Right lung (tissue), 5 donors: ENCODE results near the gene NT5M. TPM values are rescaled to one million over a fixed set of nuclear protein-coding genes. Genes with fewer than 3 reads are reported as not detected.
A peak's percentile ranks its signal among the peaks of the same experiment; 100 is the strongest.

ENCODE experiments used
- DNase-seq, 2 donors: peaks; one replicate each; pipeline ENCODE4 v3.0.0-alpha.2; 2013
- polyA plus RNA-seq, 5 donors: library from polyadenylated mRNA; unstranded; fragments of 120-200 nt; gene quantifications; one replicate each; pipeline versions ENCODE4 v1.2.1 to v1.2.3, GENCODE V29; 2013; ENCODE audit warnings: inconsistent platforms in 1 of 5, low replicate concordance in 1 of 5; ENCODE audit not compliant: insufficient read length in 5 of 5, insufficient read depth in 1 of 5

Gene NT5M
- polyA plus RNA-seq, 5 donors: 2.7 to 6.5 (median 3.7) TPM

DNA sequence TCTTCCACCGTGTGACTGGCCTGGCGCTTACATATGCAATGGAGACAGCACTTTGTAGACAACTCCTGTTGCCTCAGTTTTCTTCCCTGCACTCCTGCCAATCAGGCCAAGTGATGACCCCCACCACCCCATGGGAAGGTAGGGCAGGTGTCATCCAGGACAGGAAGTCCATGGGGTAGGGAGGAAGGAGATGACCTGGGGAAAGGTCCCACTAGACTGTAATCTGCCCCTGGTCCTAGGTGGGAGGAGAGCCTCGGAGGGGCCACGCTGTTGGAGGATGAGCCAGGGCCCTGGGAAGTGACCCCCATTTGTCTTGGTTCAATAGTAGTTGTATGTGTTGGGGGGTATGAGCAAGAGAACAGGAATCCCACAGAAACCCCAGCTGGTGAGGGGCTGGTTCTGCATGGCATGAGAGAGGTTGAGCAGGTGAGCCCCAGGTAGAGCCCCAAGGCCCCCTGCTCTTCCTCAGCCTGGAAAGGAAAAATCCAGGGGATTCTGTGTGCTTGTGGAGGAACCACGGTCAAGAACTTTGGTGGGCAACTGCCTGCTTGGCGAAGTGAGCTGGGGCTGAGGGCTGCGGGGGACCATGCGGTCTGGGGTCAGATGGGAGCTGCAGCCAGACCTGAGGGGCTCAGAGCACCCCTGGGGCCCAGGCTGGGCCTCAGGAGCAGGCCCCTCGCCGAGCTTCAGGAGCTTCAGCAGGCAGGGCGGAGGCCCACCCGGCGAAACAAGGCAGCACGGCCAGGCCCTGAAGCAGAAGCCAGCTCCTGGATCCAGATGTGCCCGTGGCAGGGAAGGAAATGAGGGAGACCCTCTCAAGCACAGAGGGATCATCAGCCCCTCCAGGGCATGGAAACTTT is 50.7 kb downstream of the NT5M start:
- no peak for DNase-seq

DNA sequence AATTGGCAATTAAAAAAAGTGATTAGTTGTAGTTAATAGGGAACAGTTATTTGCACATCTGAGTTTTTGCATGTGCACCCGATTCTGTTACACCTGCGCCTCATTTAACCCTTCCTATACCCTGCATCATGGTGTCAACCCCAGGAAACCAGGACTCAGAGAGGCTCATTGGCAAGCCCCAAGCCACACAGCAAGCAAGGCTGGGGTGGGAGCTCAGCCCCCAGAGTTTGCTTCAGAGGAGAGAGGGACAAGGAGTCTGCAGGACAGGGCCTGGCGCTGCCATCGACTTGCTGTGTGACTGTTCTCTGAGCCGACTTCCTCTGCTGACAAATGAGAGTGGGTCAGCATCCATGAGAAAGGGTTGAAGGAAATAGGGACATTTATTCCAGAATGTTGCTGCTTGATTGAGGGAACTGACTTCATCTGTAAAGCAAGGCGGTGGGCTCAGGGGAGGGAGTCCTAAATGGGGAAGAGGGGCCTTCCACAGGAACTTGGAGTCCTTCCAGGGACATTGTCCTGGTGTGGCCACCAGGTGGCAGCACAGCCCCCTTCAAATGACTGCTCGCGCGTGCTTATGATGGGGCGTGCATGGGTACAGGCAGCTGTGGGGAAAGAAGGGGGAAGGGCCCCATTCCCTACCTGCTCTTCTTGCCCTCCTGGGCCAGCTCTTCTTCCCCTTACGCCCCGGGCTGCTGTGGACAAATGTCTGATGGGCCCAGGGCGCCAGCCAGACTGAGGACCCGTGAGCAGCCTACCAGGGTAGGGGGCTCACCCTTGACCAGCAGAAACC is 51.6 kb downstream of the NT5M start:
- peak; percentile 60 to 75 for DNase-seq

DNA sequence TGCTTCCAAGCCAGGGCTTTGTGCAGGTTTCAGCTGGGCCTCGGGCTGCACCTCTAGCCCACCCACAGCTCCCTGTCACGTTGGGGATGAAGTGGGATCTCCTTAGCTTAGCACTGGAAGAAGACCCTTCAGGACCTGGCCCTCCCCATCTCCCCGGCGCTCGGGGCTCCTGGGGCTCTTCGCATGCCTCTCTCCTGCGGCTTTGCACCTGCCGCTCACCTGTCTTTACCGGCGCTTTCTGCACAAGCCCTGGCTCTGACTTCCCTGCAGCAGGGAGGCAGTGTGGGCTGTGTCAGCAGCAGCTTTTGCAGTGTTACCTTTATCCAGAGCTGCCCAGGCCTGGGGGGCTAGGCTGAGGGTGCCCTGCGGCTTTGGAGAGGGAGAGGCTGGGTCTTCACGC is 52.3 kb downstream of the NT5M start:
- no peak for DNase-seq

DNA sequence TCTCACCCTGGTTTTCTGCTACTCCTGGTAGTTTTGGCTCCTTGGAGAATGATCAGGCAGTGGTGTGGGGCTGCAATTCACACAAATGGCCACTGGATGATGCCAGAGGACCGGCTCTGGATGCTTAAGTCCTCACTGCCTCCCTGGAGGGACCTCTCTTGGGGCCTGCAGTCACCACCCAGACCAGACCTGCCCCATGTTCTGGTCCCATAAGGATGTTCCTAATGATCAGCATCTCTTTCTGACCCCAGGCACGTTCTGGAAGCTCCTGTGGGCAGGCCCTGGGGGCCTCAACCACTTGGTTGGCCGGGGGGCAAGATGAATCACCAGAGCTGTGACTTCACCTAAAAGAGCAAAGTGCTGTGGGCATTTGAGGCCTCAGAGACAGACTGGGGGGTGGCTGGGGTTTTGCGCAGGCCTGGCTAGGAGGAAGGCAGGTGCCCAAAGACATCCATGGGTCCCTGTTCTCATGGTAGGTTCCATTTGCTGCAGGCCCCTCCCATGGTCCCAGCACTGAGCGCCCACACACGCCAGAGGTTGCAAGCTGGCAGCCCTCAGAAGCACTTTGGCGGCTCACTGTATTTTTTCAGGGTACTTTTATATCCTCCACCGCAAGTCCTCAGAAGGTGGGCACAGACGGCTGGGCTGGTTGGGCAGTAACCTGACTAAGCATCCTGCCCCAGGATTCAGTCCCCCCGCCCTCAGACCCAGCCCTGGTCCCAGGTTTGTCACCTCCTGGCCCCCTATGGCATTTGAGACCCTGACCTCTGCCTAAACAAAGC is 53.2 kb downstream of the NT5M start:
- DNase-seq: peak; percentile 76 to 86

GRCh38 chr17:17356931-17357270 is 53.7 kb downstream of the NT5M start:
- DNase-seq: no peak

GRCh38 chr17:17358060-17358751 is 55.0 kb downstream of the NT5M start:
- DNase-seq: no peak

GRCh38 chr17:17358866-17359265 is 55.7 kb downstream of the NT5M start:
- DNase-seq: no peak

DNA sequence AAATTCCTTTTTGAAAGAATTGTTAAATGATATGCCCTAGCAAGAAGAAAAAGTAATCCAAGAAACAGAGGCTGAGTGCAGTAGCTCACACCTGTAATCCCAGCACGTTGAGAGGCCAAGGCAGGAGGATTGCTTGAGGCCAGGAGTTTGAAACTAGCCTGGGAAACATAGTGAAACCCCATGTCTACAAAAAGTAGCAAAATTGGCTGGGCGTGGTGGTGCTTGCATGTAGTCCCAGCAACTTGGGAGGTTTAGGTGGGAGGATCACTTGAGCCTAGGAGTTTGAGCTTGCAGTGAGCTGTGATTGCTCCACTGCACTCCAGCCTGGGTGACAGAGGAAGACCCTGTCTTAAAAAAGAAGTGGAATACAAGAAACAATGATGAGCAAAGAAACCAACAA is 56.1 kb downstream of the NT5M start:
- no peak for DNase-seq

GRCh38 chr17:17360087-17360730 is 57.0 kb downstream of the NT5M start:
- no peak for DNase-seq

DNA sequence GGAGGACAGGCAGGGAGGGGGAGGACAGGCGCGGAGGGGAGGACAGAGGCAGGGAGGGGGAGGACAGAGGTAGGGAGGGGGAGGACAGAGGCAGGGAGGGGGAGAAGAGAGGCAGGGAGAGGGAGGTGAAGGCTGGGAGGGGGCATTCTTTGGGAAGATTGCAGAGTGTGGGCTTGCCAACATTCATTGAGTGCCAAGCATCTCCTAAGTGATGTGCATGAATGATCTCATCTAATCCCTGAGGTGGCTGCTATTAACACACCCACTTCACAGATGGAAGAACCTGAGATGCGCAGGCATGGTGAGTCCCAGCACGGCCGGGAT is 58.3 kb downstream of the NT5M start:
- no peak for DNase-seq

- no peak for DNase-seq
These were observed 58.8 kb downstream of the NT5M start for GRCh38 chr17:17361867-17362539.

- no peak for DNase-seq
These were observed 59.4 kb downstream of the NT5M start for GRCh38 chr17:17362540-17362930.

DNA sequence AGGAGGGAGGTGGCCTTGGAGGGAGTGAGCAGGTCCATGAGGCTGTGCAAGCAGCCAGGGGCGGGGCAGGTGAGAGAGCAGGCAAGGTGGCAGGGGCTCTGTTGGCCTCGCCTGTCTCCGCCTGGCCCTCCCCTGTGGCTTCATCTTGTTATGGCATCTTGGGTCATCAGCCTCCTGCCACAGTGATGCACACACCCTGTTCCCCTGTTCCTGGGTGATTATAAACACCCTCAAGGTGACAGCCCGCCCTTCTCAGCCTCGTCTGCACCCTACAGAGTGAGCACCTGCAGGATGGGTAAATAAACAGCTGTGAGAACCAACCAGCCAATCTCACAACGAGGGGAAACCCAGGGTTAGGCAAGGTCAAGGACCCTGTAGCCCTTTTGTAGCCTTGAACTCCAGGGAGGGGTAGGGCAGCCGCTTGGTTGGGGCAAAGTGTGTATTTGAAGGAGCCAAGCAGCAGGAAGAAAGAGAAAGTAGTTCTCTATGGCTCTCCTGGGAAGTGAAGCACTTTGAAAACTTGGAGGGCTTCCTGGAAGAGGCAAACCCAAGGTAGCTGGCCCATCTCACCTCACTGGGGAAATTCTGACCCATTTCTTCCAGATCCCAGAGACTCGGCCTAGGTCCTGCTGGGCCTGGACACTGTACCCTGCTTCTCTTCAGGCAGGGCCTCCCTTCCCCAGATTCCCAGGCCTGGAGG is 60.6 kb downstream of the NT5M start:
- DNase-seq: no peak

DNA sequence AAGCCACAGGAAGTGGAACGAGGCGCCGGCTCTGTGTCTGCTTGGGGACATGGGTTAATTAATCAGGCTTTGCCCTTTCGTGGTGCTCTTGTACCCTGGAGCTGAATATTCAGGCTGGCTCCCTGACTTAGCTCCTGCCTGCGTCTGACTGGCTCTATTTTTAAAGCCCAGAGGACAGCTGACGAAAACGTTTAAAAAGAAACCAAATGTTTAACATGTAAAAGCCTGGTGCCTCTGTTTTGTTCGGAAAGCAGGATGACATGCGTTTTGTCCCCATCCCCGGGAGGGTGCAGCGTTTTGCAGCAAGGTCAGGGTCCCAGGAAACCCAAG is 61.1 kb downstream of the NT5M start:
- no peak for DNase-seq

DNA sequence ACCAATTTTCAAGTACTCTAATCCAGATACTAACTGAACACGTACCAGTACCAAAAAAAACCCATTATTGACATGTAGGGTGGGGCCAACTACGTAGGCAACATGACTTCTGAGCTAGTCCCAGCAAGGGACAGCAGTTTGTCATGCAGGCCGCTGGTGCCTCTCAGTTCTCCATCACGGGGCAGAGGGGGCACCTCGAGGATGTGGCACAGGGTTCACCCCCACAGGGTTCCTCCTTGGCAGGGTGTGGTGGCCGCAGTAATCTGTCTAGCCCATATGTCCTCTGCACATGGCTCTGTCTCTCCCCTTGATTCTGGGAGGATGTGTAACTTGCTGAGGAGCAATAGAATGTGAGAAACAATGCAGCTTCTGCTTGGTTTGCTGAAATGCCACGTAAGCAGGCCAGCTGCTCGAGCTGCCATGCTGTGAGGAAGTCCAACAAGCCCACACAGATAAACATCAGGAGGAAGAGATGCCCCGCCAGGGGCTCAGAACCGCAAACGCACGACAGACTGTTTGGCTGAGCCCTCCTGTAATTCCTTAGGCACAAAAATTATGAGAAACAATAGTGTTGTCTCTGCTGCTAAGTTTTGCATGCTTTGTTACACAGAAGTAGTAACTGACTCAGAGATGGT is 62.4 kb downstream of the NT5M start:
- no peak for DNase-seq

- DNase-seq: no peak
These were observed 63.1 kb downstream of the NT5M start for GRCh38 chr17:17366235-17366634.

- DNase-seq: no peak
These were observed 64.0 kb downstream of the NT5M start for GRCh38 chr17:17366941-17367875.

- no peak for DNase-seq
These were observed 64.8 kb downstream of the NT5M start for GRCh38 chr17:17367931-17368330.

- no peak for DNase-seq
These were observed 67.5 kb downstream of the NT5M start for GRCh38 chr17:17370711-17371110.
